IPS-20b (cell line): ENCODE results near the gene TEKTIP1.

ENCODE experiments used
- H3K27ac ChIP-seq: one replicate; pipeline ENCODE4 v1.5.1; 2013; ENCODE audit warnings: low read length
- H3K27me3 ChIP-seq: 2 replicates; pipeline ENCODE4 v1.6.1; 2013; ENCODE audit warnings: mild to moderate bottlenecking, low read length, inconsistent platforms; ENCODE audit not compliant: insufficient read depth
- H3K36me3 ChIP-seq: 2 replicates; pipeline ENCODE4 v1.6.1; 2013; ENCODE audit warnings: low read depth, mild to moderate bottlenecking, inconsistent platforms, low read length, moderate library complexity; ENCODE audit not compliant: insufficient read depth
- H3K4me1 ChIP-seq: 2 replicates; pipeline ENCODE4 v1.6.1; 2013; ENCODE audit warnings: mild to moderate bottlenecking, control low read depth, inconsistent platforms, low read length, moderate library complexity; ENCODE audit not compliant: insufficient read depth
- H3K4me3 ChIP-seq: 2 replicates; pipeline ENCODE4 v1.5.1; 2013; ENCODE audit warnings: mild to moderate bottlenecking, low read length, inconsistent platforms
- H3K9ac ChIP-seq: 2 replicates; pipeline ENCODE4 v1.6.1; 2013; ENCODE audit warnings: low read depth, mild to moderate bottlenecking, inconsistent platforms, low read length, moderate library complexity
- H3K9me3 ChIP-seq: 2 replicates; pipeline ENCODE4 v1.6.1; 2013; ENCODE audit warnings: mild to moderate bottlenecking, low read depth, low read length, inconsistent platforms; ENCODE audit not compliant: insufficient read depth

TEKTIP1 gene

GRCh38 chr19:3589949-3590348 is 51.0 kb downstream of the TEKTIP1 start:
- H3K9ac ChIP-seq = no peak overlapping the region
- H3K27me3 ChIP-seq = peaks cover 50% of the 10 kb centered on the region
- H3K36me3 ChIP-seq = no peaks in the 10 kb centered on the region
- H3K27ac ChIP-seq = no peak overlapping the region
- no peaks in the 10 kb centered on the region for H3K4me1 ChIP-seq
- H3K9me3 ChIP-seq = peaks cover 19% of the 10 kb centered on the region; the same call in 1 of the 2 replicates
- H3K4me3 ChIP-seq = no peak overlapping the region

- Histone ChIP-seq H3K36me3 (no peaks in the 10 kb centered on the region), H3K9me3 (peaks cover 19% of the 10 kb centered on the region; the same call in 1 of the 2 replicates), H3K27me3 (peaks cover 38% of the 10 kb centered on the region), H3K27ac (no peak overlapping the region), H3K4me1 (no peaks in the 10 kb centered on the region), H3K4me3 (no peak overlapping the region), H3K9ac (no peak overlapping the region)
These were observed 52.2 kb downstream of the TEKTIP1 start for GRCh38 chr19:3590991-3591659.

GRCh38 chr19:3591876-3592613 is 53.1 kb downstream of the TEKTIP1 start:
- no peaks in the 10 kb centered on the region for H3K4me1 ChIP-seq
- peaks cover 19% of the 10 kb centered on the region; the same call in 1 of the 2 replicates for H3K9me3 ChIP-seq

GRCh38 chr19:3593156-3593555 is 54.2 kb downstream of the TEKTIP1 start:
- H3K27ac ChIP-seq = no peak overlapping the region
- no peaks in the 10 kb centered on the region for H3K36me3 ChIP-seq
- H3K4me3 ChIP-seq = no peak overlapping the region
- H3K9ac ChIP-seq = no peak overlapping the region
- H3K27me3 ChIP-seq = peaks cover 24% of the 10 kb centered on the region
- H3K9me3 ChIP-seq = peaks cover 19% of the 10 kb centered on the region; the same call in 1 of the 2 replicates
- no peaks in the 10 kb centered on the region for H3K4me1 ChIP-seq

More at GRCh38 chr19:3591876-3592613, 53.1 kb downstream of the TEKTIP1 start:
- Histone ChIP-seq H3K36me3 (no peaks in the 10 kb centered on the region), H3K4me3 (no peak overlapping the region), H3K27ac (no peak overlapping the region), H3K27me3 (peaks cover 29% of the 10 kb centered on the region), H3K9ac (no peak overlapping the region)
